ENCODE data around the gene CCDC154.

Gene CCDC154

GRCh38 chr16:1435921-1436697, 8.2 kb downstream of the CCDC154 start:
- no peak for DNase-seq (ENCODE audit: low spot score)

DNA sequence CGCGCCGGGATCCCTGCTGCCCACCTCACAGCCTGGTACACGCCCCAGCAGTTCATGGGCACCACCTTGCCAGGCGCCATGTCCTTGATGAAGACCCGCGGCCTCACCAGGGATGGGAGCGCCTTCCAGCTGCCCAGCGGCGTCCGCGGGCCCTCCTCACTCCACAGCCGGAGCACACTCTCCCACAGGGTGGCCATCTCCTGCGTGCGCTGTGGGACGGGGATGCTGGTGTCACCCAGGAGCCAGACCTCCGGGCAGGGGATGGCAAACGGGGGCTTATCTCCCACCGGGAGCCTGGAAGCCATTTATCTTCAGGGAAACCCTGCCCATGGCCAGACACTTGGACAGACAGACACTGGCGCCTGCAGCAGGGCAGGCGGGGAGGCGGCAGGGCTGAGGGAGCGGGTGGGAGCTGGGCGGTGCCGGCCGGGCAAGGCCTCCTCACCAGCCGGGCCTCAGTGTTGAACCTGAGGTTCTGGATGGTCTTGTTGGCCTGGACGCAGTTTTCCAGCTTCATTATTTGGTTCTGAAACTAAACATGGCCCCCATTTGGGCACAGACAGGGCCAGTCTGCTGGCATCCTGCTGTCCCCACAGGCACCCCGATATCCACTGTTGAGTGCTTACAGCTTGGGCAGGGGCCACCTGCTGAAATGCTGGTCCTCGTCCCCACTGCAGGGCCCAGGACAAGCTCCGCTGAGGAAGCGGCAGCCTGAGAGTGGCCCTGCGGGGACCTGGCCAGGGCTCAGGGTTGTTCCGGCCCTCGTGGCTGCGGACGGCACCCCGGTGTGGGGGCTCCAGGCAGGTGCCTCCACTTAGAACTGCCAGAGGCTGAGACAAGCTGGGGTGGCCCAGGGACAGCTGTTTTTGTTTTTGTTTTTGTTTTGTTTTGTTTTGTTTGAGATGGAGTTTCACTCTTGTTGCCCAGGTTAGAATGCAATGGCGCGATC, 9.4 kb downstream of the CCDC154 start:
- no peak for DNase-seq (ENCODE audit: low spot score)

GRCh38 chr16:1433756-1434155, 10.6 kb downstream of the CCDC154 start:
- no peak for DNase-seq (ENCODE audit: low spot score)

- no peak for DNase-seq (ENCODE audit: low spot score)
Observed at GRCh38 chr16:1433263-1433560, 11.1 kb downstream of the CCDC154 start.

DNA sequence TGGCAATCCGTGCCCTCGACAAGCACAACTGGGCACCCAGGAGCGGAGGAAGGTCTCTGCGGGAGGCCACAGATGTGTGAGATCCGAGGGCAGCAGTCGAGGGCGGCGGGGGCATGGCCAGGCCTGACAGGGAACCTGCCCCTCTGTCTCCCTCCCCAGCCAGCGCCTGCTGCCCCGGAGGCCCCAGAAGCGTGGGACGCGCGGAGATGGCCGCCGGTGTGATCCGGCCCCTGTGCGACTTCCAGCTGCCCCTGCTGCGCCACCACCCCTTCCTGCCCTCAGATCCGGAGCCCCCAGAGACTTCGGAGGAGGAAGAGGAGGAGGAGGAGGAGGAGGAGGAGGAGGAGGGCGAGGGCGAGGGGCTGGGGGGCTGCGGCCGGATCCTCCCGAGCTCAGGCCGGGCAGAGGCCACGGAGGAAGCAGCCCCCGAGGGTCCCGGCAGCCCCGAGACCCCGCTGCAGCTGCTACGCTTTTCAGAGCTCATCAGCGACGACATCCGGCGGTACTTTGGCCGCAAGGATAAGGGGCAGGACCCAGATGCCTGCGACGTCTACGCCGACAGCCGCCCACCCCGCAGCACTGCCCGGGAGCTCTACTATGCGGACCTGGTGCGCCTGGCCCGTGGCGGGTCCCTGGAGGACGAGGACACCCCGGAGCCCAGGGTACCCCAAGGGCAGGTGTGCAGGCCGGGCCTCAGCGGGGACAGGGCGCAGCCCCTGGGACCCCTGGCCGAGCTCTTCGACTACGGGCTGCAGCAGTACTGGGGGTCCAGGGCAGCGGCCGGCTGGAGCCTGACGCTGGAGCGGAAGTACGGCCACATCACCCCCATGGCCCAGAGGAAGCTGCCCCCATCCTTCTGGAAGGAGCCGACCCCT, 11.7 kb downstream of the CCDC154 start:
- no peak for DNase-seq (ENCODE audit: low spot score)

DNA sequence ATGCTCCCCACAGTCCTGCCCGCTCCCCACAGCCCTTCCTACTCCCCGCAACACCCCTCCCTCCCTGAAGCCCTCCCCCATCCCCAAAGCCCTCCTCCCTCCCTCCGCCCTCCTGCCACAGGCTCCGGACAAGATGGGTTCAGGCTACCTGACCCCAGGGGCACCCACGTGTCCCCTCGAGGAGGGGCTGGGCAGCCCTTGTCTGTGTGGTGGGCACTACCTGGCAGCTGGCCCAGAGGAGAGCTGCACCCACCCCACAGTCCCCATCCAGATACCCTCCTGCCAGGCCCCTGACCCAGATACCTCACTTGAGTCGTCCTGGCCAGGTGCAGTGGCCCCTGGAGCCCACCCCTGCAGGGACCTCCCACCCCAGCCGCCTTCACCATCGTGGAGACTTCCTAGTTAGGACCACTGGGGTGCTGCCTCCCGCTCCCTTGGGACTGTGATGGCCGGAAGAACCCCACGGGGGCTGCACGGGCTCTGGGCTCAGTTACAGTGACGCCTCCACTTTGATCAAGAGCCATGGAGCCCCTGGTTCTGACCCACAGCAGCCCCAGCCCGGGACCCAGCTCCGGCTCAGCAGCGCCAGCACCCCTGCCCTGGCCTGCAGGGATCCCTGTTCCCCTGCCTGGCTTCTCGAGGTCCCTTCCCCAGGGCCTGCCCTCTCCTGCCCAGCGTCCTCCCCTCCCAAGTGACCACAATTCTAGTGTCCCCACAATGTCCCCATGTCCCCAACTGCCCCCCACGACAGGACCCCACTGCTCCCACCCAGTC, 12.7 kb downstream of the CCDC154 start:
- DNase-seq (ENCODE audit: low spot score): no peak

DNA sequence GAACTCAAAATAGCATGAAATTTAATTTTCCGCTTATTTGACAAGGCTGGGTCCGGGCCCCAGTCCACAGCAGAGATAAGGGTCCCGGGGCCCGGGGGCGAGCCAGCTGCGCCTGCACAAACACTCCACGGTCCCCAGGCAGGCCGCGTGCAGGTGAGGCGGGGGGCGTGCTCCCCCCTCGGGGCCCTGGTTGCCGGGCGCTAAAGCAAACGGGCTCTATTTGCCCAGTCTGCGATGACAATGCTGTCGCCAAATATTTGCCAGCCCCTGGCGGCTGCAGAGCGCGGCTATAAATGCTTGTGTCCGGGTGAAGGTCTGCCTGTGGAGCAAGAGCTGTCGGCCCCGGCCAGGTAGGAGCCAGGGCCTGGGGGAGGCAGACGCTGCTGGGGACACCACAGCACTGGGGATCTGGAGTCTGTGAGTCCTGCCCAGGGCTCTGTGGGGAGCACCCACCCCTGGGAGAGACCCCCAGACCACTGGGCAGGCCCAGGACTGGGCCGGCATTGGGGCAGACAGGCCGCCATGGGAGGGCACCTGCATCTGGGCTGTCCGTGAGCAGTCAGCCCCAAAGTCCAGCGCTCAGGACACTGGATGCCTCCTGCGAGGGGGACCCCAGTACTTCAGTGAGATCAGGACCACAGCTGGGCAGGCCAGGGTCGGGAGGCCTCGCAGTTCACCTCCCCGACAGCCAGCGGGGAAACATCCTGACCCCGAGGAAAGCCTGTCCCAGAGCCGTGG, 13.4 kb downstream of the CCDC154 start, which contains the start of gene PERCC1:
Gene PERCC1 (plus strand): TSS at position 320 of the 738 bp plus-strand sequence. CDS start 1,516 bp downstream, outside the sequence.
- DNase-seq (ENCODE audit: low spot score): no peak

DNA sequence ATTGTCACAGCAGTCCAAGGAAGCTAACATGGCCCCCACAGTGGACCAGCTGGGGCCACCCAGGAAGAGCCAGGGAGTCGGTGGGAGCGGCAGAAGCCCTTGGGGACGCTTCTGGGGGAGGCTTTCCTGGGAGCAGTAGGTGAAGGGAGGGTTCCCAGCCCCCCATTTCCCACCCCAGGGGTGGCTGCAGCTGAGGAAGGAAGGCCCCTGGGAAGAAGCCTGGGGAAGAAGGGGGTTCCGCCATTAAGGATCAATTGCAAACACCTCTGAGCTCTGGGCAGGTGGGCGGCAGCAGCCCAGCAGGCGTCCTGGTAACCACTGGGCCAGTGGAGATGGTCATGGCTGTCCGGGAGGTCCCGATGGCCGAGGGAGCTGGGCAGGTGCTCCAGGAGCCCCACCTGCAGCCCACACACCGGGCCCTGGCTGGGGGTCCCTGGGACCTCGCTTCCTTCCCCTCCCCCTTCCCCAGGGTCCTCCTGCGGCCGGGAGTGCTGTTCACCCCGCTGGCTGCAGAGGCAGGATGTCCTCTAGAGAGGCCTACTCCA, 14.1 kb downstream of the CCDC154 start:
- DNase-seq (ENCODE audit: low spot score): no peak

GRCh38 chr16:1429631-1430030, 14.7 kb downstream of the CCDC154 start:
- no peak for DNase-seq (ENCODE audit: low spot score)

- DNase-seq (ENCODE audit: low spot score): no peak
Observed at GRCh38 chr16:1429012-1429411, 15.3 kb downstream of the CCDC154 start.

DNA sequence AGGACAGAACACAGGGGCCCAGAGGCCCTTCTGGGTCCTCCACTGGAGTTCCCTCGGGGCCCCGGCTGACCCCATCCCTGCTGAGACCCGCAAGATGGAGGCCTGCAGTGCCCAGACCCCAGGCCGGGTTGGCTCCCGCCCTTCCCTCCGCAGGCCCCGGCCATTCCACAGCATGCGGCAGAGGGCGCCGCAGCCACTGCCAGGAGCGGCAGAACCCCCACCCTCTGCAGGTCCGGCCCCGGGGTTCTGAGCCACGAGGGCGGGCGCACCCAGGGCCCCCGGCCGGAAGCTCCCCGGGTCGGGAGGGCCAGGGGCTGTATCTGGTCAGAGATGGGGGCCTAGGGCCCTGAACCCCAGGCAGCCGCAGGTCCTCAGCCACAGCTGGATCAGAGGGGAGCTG, 15.8 kb downstream of the CCDC154 start:
- no peak for DNase-seq (ENCODE audit: low spot score)

DNA sequence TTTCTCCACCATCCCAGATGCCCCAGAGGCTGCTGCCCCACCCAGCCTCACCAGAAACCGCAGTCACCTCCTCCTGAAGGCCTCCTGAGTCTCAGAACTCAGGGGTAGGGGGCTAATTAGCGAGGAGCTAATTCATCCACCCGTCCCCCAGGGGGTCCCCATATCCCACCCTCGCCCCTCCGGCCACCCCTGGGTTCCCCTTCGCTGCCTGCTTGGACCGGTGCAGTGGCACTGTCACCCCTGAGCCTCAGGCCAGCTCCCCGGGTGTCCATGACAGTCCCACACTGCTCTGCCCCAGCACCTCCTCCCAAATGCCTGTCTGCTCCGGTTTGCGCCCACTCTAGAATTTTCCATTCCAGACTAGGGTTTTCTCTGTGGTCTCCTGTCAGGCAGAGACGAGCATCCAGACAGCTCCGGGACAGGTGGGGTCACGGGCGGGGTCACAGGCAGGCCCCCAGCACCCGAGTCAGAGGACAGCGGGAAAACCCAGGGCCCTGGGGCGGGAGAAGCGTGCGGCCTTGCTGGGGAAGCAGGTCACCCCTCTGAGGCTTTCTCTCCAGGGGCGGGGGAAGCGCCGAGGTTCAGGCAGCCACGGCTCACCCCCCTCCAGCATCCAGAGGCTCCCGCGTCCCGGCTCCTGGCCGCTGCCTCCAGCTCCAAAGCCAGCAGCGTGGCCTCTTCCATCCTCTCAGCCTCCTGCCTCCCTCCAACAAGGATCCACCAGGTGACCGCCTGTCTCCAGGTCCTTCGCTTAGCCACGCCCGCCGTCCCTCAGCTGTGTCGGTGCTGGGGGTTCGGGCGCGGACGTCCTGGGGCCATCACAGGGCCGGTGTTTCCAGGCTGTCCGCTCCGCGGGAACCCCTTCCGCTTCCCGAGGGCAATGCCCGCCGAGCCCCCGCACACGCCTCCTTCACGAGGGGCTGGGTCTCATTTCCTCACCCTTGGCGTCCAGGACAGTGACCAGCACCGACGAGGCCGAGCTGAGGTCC, 16.6 kb downstream of the CCDC154 start:
- DNase-seq (ENCODE audit: low spot score): no peak

GRCh38 chr16:1426734-1427471, 17.5 kb downstream of the CCDC154 start:
- no peak for DNase-seq (ENCODE audit: low spot score)

- DNase-seq (ENCODE audit: low spot score): no peak
Observed at GRCh38 chr16:1425616-1426370, 18.6 kb downstream of the CCDC154 start.

DNA sequence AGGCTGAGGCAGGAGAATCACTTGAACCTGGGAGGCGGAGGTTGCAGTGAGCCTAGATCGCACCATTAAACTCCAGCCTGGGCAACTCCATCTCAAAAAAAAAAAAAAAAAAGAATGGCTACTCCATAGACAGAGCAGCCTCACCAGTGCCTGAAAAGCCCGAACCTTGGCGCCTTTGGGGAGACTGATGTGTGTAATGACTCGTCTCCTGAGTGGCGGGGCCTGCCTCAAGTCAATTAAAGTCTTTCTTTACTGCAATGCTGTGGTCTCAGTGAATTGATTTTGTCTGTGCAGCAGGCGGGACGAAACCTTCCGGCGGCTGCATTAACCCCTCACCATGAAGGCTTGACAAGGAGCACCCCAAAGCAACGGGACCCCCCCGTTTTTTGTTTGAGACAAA, 20.3 kb downstream of the CCDC154 start:
- DNase-seq (ENCODE audit: low spot score): no peak

DNA sequence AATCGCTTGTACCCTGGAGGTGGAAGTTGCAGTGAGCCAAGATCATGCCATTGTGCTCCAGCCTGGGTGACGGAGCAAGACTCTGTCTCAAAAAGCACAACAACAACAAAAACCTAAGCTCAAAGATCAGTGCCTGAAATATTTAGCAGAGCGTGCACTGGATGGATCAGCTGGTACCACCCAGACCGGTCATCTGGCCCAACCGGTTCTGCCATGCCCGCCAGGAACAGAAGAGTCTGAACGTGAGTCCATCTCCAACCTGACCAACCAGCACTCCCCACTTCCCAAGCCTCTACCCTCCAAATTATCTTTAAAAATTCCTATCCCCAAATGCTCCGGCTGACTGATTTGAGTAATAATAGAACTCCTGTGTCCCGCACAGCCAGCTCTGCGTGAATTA, 22.3 kb downstream of the CCDC154 start:
- DNase-seq (ENCODE audit: low spot score): no peak

- DNase-seq (ENCODE audit: low spot score): no peak
Observed at GRCh38 chr16:1420111-1420539, 24.2 kb downstream of the CCDC154 start.

- no peak for DNase-seq (ENCODE audit: low spot score)
Observed at GRCh38 chr16:1416521-1416941, 27.8 kb downstream of the CCDC154 start.
